LHCN-M2 (cell line): Measurements from ENCODE around the gene CYCS. TPM values are rescaled to one million over a fixed set of nuclear protein-coding genes. Genes with fewer than 3 reads are reported as not detected.

Source experiments
- total RNA-seq: library from RNA; depleted of rRNA; stranded (reverse); fragments of >200 nt; gene quantifications from 2 replicates; pipeline ENCODE4 v1.2.3, GENCODE V29; 2014; rRNA removed

Gene CYCS
- total RNA-seq, 1 experiment from 2014 or later = 115 TPM

Other genes starting within 250 kb of the CYCS start
- 41.2 and 48.7 TPM in 2 replicates for gene OSBPL3, start 145.1 kb downstream of the CYCS start, total RNA-seq
- not detected in 2 replicates for gene NPVF, start 103.2 kb upstream of the CYCS start, total RNA-seq